Kidney epithelial cell (primary cell): Measurements from ENCODE around the gene TOP1. TPM values are rescaled to one million over a fixed set of nuclear protein-coding genes. Genes with fewer than 3 reads are reported as not detected.

ENCODE experiments used
- DNase-seq: peaks from one replicate; pipeline ENCODE4 v3.0.0-alpha.2; 2010; ENCODE audit warnings: low read depth
- H3K27me3 ChIP-seq: 2 replicates; pipeline ENCODE4 v1.6.0; 2011; ENCODE audit warnings: low read length; ENCODE audit not compliant: control insufficient read depth, insufficient read depth
- H3K36me3 ChIP-seq: 2 replicates; pipeline ENCODE4 v1.5.1; 2011; ENCODE audit warnings: low read length; ENCODE audit not compliant: control insufficient read depth, insufficient read depth
- H3K4me3 ChIP-seq: 2 replicates; pipeline ENCODE4 v1.5.1; 2011; ENCODE audit warnings: low read depth, mild to moderate bottlenecking, control low read depth, low read length
- total RNA-seq: library from RNA; depleted of rRNA; stranded (reverse); fragments of >200 nt; gene quantifications from 2 replicates; pipeline ENCODE4 v1.2.3, GENCODE V29; 2015
- TF ChIP-seq, protein P1 (sequence below): IDR thresholded peaks from 2 replicates; pipeline ENCODE4 v1.5.1; 2011; ENCODE audit warnings: mild to moderate bottlenecking, moderate library complexity, low read length, control low read depth, inconsistent platforms; ENCODE audit not compliant: insufficient read depth, poor library complexity, severe bottlenecking

TOP1 gene
- total RNA-seq, 1 donor from 2014 or later: 38.0 TPM

DNA sequence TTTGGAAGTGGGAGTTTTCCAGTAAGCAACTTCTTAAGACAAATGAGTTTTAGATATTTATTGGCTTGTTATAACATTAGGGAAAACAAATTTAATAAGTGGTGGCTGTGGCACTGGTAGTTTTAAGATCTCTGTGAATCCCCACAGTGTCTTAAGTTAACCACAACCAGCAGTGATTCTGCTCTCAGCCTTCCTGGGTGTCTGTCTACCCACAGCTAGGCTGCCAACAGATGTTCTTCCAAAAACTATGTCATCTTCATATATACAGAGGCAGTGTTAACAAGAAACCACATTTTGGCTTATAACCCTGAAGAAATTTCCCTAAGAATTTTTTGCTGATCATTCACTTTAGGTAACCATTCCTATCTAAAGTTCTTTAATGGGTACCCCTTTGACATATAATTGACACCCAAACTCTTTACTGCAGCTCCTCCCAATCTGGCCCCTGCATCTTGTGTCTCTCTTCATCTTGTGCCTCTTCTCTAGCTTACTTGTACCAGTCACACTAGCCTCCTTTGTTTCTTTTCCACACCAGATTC lies 52.7 kb downstream of the TOP1 start:
- H3K36me3 ChIP-seq: peaks cover 1% of the 10 kb centered on the region
- TF ChIP-seq, protein P1, sequence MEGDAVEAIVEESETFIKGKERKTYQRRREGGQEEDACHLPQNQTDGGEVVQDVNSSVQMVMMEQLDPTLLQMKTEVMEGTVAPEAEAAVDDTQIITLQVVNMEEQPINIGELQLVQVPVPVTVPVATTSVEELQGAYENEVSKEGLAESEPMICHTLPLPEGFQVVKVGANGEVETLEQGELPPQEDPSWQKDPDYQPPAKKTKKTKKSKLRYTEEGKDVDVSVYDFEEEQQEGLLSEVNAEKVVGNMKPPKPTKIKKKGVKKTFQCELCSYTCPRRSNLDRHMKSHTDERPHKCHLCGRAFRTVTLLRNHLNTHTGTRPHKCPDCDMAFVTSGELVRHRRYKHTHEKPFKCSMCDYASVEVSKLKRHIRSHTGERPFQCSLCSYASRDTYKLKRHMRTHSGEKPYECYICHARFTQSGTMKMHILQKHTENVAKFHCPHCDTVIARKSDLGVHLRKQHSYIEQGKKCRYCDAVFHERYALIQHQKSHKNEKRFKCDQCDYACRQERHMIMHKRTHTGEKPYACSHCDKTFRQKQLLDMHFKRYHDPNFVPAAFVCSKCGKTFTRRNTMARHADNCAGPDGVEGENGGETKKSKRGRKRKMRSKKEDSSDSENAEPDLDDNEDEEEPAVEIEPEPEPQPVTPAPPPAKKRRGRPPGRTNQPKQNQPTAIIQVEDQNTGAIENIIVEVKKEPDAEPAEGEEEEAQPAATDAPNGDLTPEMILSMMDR: no peak
- no peak for DNase-seq

GRCh38 chr20:41082306-41082705 lies 53.7 kb downstream of the TOP1 start:
- TF ChIP-seq, protein P1: no peak
- H3K36me3 ChIP-seq: peaks cover 1% of the 10 kb centered on the region
- H3K4me3 ChIP-seq: no peak overlapping the region
- H3K27me3 ChIP-seq: no peaks in the 10 kb centered on the region
- DNase-seq: no peak

More for the DNA sequence above, 52.7 kb downstream of the TOP1 start:
- Histone ChIP-seq H3K4me3 (no peak overlapping the region), H3K27me3 (no peaks in the 10 kb centered on the region)

DNA sequence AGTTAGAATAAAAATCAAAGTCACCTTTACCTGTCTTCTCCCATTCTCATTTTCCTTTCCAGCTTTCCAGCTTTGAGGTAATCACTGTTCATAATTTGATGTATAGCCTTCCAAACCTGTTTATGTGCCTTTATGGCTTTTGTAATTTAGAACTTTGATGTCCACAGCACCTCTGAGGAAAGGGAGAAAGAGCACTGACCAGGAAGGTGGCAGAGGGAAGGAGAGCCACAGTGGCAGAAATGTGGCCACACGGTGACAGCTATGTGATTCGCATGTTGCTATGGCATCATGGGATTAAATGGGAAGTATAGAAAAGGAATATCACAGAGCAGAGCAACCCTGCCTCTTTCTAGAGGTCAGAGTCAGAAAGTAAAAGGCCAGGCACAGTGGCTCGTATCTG lies 57.0 kb downstream of the TOP1 start:
- Histone ChIP-seq H3K4me3 (no peak overlapping the region), H3K36me3 (peaks cover 1% of the 10 kb centered on the region), H3K27me3 (no peaks in the 10 kb centered on the region)
- TF ChIP-seq, protein P1: no peak
- no peak for DNase-seq

DNA sequence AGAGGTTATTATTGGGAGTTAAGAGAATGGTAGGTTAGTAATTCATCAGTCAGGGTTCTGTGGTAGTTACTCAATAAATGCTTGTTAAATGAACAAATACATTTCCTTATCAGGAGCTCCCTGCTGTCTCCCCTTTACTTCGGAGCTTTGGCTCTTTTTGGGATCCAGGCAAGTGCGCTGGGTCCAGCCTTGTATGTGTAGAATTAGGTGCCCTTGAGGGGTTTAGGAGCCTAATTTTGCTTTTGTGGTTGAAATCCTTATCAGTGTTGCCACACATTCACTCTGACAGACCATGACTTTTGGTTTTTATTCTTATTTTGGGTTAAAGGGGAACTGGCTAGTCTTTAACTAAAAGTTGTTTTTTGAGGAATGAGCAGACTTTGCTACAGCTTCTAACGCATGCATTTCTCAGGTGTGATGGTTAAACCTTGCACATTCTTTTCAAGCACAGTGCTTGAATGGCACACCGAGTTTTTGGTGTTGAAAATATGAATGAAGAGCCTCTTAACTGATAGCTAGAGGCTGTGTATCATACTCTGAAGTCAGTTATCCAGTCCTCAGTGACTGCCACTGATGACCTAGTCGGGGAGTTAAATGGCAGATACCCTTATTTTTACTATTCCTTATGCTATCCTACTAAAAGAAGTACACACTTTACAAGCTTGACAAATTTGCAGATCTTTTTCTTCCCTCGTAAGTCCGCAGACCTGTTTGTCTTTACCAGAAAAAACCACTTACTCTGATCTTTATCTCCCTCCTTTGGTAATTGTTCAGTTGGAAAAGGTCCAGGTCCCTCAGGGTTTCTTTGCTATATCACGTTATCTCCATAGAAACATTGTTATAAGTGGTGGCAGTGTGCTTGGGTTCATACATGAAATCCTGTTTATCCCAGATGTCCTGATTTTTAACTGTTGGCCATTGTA lies 58.0 kb downstream of the TOP1 start:
- DNase-seq: no peak
- Histone ChIP-seq H3K4me3 (no peak overlapping the region), H3K27me3 (no peaks in the 10 kb centered on the region), H3K36me3 (peaks cover 1% of the 10 kb centered on the region)
- TF ChIP-seq, protein P1: no peak

DNA sequence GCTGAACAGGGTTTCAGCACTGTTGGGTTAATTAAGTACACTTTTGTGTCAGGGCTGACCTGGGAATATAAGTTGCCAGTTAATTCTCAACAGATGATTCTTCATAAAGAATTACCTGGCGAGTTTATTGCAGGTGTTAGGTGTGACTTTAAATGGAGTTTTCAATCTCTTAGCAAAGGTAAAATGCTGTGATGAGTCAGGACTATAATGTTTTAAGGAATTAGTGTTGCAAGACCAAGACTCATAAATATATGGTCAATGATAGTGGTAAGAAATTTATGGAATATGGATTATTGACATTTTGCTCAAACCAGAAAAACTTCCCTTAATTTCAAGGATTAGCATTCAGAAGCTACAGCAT lies 58.7 kb downstream of the TOP1 start:
- peaks cover 1% of the 10 kb centered on the region for H3K36me3 ChIP-seq

More for the DNA sequence above, 58.7 kb downstream of the TOP1 start:
- Histone ChIP-seq H3K4me3 (no peak overlapping the region), H3K27me3 (no peaks in the 10 kb centered on the region)
- TF ChIP-seq, protein P1: no peak
- no peak for DNase-seq
